Psoas muscle (tissue), 8 donors: ENCODE results near the gene SMIM41. TPM values are rescaled to one million over a fixed set of nuclear protein-coding genes. Genes with fewer than 3 reads are reported as not detected.

ENCODE experiments used
- ATAC-seq, 4 donors: fragments of 200-7000 bp; cut with Tn5 transposase; one replicate each; pipeline ENCODE4 v1.9.1; 2020; ENCODE audit warnings: moderate library complexity in 3 of 4, mild to moderate bottlenecking in 2 of 4
- DNase-seq, 2 donors: peaks; one replicate each; pipeline ENCODE4 v3.0.0-alpha.2; 2020
- H3K27ac ChIP-seq: fragments of 200-600 bp; one replicate; pipeline ENCODE4 v1.8.0; 2022
- H3K27me3 ChIP-seq, 3 donors: fragments of 200-600 bp in 1 of 3; one replicate each; pipeline versions ENCODE4 v1.6.1 to v1.8.0; 2013 to 2022; ENCODE audit warnings: low read length in 2 of 3, mild to moderate bottlenecking in 2 of 3, moderate library complexity in 1 of 3; ENCODE audit not compliant: insufficient read depth in 3 of 3
- H3K36me3 ChIP-seq, 2 donors: fragments of 200-600 bp in 1 of 2; one replicate each; pipeline versions ENCODE4 v1.6.1 to v1.8.0; 2013 to 2022; ENCODE audit warnings: low read depth in 1 of 2, mild to moderate bottlenecking in 1 of 2, moderate library complexity in 1 of 2; ENCODE audit not compliant: insufficient read depth in 1 of 2
- H3K4me1 ChIP-seq: fragments of 200-600 bp; one replicate; pipeline ENCODE4 v1.8.0; 2022
- H3K4me3 ChIP-seq: fragments of 200-600 bp; one replicate; pipeline ENCODE4 v1.8.0; 2022; ENCODE audit warnings: mild to moderate bottlenecking
- H3K9me3 ChIP-seq: fragments of 200-600 bp; one replicate; pipeline ENCODE4 v1.8.0; 2022
- CTCF ChIP-seq: fragments of 200-600 bp; IDR thresholded peaks from one replicate; pipeline ENCODE4 v1.8.0; 2022; ENCODE audit warnings: antibody characterized with exemption
- WGBS, 3 donors: extraction: QIAGEN DNeasy Blood & Tissue Kit; methylation state at CpG; one replicate each; pipeline versions ENCODE4 v1.1.6 to v1.1.7; 2013; 5-methylcytosine and 5-hydroxymethylcytosine counted together
- intact Hi-C, 2 donors: fragments of 100-400 bp; cut with DNase I; formaldehyde crosslinking; loops; one replicate each; pipeline versions ENCODE4 v1.11.0 to v1.14.2; 2022
- polyA plus RNA-seq, 3 donors: library from polyadenylated mRNA; stranded (reverse); fragments of 200-250 nt; gene quantifications; one replicate each; pipeline ENCODE4 v1.2.3, GENCODE V29; 2013
- total RNA-seq, 4 donors: library from RNA; stranded (reverse); fragmentation: NEBNext Ultra II Directional in 2 of 4; extraction: Animal tissue kit (Norgen Biotek cat#: 25700) in 2 of 4; gene quantifications; one replicate each; pipeline versions ENCODE4 v1.2.1 to v1.2.4, GENCODE V29; 2021 to 2023
- donor health status: healthy with polysubstance abuse.
- donor health status: DM: no; HTN: no; CAD: no; lungs with moderate emphysema.
- donor health status: Bipolar disorder and iron deficiency.
- donor health status: healthy.
- donor health status: DM: yes; HTN: yes; CAD: no.
- donor health status: DM: no; HTN: no; CAD: no.
- donor health status: DM: no; HTN: no; CAD: no.
- donor health status: DM: yes; HTN: yes; CAD: no.

Gene SMIM41
- total and polyA plus RNA-seq, 7 donors: 0.16 to 0.32 (median 0.20) TPM; not detected in 4

- peak; percentile 78 to 86 (median 83) for ATAC-seq
- 37 to 50% (median 40%) methylated on average over 15 of the region's 15 CpGs for WGBS, 3 donors
- Histone ChIP-seq H3K36me3 (no peaks in the 10 kb centered on the region), H3K4me1 (peaks cover 4% of the 10 kb centered on the region), H3K27ac (no peak overlapping the region), H3K9me3 (no peaks in the 10 kb centered on the region), H3K4me3 (no peak overlapping the region), H3K27me3 (no peaks in the 10 kb centered on the region)
- intact Hi-C loops: loop anchor here (1.0 to 10.0 kb wide), 6 partner anchors 170 to 825 kb away; no protein-coding TSS in a partner anchor
- TF ChIP-seq CTCF: peak; percentile 94
- peak; percentile 74 to 85 for DNase-seq
These were observed 77.5 kb downstream of the SMIM41 start for GRCh38 chr12:52156757-52157565.

- no peak for DNase-seq
- intact Hi-C loops: loop anchor here (2.0 to 10.0 kb wide), 5 partner anchors 169 to 825 kb away; no protein-coding TSS in a partner anchor
These were observed 78.2 kb downstream of the SMIM41 start for GRCh38 chr12:52157566-52158150.

More at GRCh38 chr12:52157566-52158150, 78.2 kb downstream of the SMIM41 start:
- H3K4me1 ChIP-seq: no peaks in the 10 kb centered on the region
- TF ChIP-seq CTCF: no peak
- no peaks in the 10 kb centered on the region for H3K36me3 ChIP-seq
- no peaks in the 10 kb centered on the region for H3K9me3 ChIP-seq
- H3K4me3 ChIP-seq: no peak overlapping the region
- no peaks in the 10 kb centered on the region for H3K27me3 ChIP-seq
- no peak overlapping the region for H3K27ac ChIP-seq
- WGBS, 3 donors: 82 to 90% (median 87%) methylated on average over 5 of the region's 5 CpGs
- ATAC-seq: no peak

Other genes starting within 250 kb of the SMIM41 start
- under 1 TPM; 0.17 to 0.20 (median 0.18) TPM for gene FIGNL2, start 231.0 kb upstream of the SMIM41 start, total RNA-seq
- under 1 TPM; 0.01 to 0.08 (median 0.04) TPM for gene FIGNL2, start 231.0 kb upstream of the SMIM41 start, polyA plus RNA-seq
- not detected for gene ANKRD33, start 191.6 kb upstream of the SMIM41 start, total RNA-seq
- gene ANKRD33, start 191.6 kb upstream of the SMIM41 start, polyA plus RNA-seq: under 1 TPM in 1 of 3 donors, not detected in 2; 0.16 TPM
- gene ACVRL1, start 172.2 kb upstream of the SMIM41 start, total RNA-seq: 10 to 100 TPM; 24.1 to 40.8 (median 25.8) TPM
- 10 to 100 TPM; 10.8 to 22.8 (median 13.9) TPM for gene ACVRL1, start 172.2 kb upstream of the SMIM41 start, polyA plus RNA-seq
- gene ACVR1B, start 128.0 kb upstream of the SMIM41 start, total RNA-seq: 10 to 100 TPM; 10.5 to 16.6 (median 14.0) TPM
- gene ACVR1B, start 128.0 kb upstream of the SMIM41 start, polyA plus RNA-seq: 10 to 100 TPM in 1 of 3 donors, 1 to 10 TPM in 2; 5.8 to 14.9 (median 6.0) TPM
- gene TAMALIN, start 72.8 kb upstream of the SMIM41 start, total RNA-seq: 10 to 100 TPM in 3 of 4 donors, 1 to 10 TPM in 1; 8.0 to 12.8 (median 11.5) TPM
- 1 to 10 TPM; 5.5 to 9.6 (median 6.8) TPM for gene TAMALIN, start 72.8 kb upstream of the SMIM41 start, polyA plus RNA-seq
- gene NR4A1, start 28.3 kb upstream of the SMIM41 start, total RNA-seq: 10 to 100 TPM; 17.5 to 92.8 (median 56.9) TPM
- 10 to 100 TPM; 35.5 to 74.0 (median 50.2) TPM for gene NR4A1, start 28.3 kb upstream of the SMIM41 start, polyA plus RNA-seq
- gene ATG101, start 9.7 kb upstream of the SMIM41 start, total RNA-seq: 10 to 100 TPM; 25.1 to 35.3 (median 26.5) TPM
- gene ATG101, start 9.7 kb upstream of the SMIM41 start, polyA plus RNA-seq: 100 to 1,000 TPM in 1 of 3 donors, 10 to 100 TPM in 2; 39.5 to 154 (median 90.0) TPM
- 10 to 100 TPM in 1 of 4 donors, 1 to 10 TPM in 2, under 1 TPM in 1; 0.11 to 14.0 (median 2.9) TPM for gene KRT80, start 112.3 kb downstream of the SMIM41 start, total RNA-seq
- gene KRT80, start 112.3 kb downstream of the SMIM41 start, polyA plus RNA-seq: under 1 TPM; 0.13 to 0.44 (median 0.24) TPM
- 1 to 10 TPM in 3 of 4 donors, under 1 TPM in 1; 0.39 to 3.9 (median 1.9) TPM for gene KRT7, start 153.5 kb downstream of the SMIM41 start, total RNA-seq
- 1 to 10 TPM in 2 of 3 donors, under 1 TPM in 1; 0.56 to 2.2 (median 1.6) TPM for gene KRT7, start 153.5 kb downstream of the SMIM41 start, polyA plus RNA-seq
- gene KRT86, start 194.9 kb downstream of the SMIM41 start, total RNA-seq: under 1 TPM in 1 of 4 donors, not detected in 3; 0.77 TPM
- gene KRT86, start 194.9 kb downstream of the SMIM41 start, polyA plus RNA-seq: under 1 TPM in 2 of 3 donors, not detected in 1; 0.01 to 0.05 TPM
- gene KRT81, start 211.8 kb downstream of the SMIM41 start, total RNA-seq: not detected
- under 1 TPM in 2 of 3 donors, not detected in 1; 0.03 to 0.14 TPM for gene KRT81, start 211.8 kb downstream of the SMIM41 start, polyA plus RNA-seq
- not detected for gene KRT83, start 241.7 kb downstream of the SMIM41 start, total RNA-seq
- gene KRT83, start 241.7 kb downstream of the SMIM41 start, polyA plus RNA-seq: not detected